GM19025 (cell line): ENCODE measurements around the gene DLGAP1.

Source experiments
- ATAC-seq: cut with Tn5 transposase; IDR thresholded peaks from one replicate; pipeline ENCODE4 v1.9.1; 2021; ENCODE audit warnings: mild to moderate bottlenecking, low read depth, moderate library complexity; ENCODE audit not compliant: unreplicated experiment

DLGAP1 gene

GRCh38 chr18:3538954-3539617, 916.0 kb downstream of the DLGAP1 start:
- ATAC-seq, result no peak

- no peak for ATAC-seq
Measured at GRCh38 chr18:3538456-3538855, 916.7 kb downstream of the DLGAP1 start.

GRCh38 chr18:3530807-3531206, 924.3 kb downstream of the DLGAP1 start:
- no peak for ATAC-seq

GRCh38 chr18:3529601-3530000, 925.5 kb downstream of the DLGAP1 start:
- ATAC-seq, result no peak

GRCh38 chr18:3529077-3529476, 926.0 kb downstream of the DLGAP1 start:
- no peak for ATAC-seq

GRCh38 chr18:3528231-3528630, 926.9 kb downstream of the DLGAP1 start:
- no peak for ATAC-seq

- peak; percentile 53 for ATAC-seq
Measured at GRCh38 chr18:3526421-3527354, 928.4 kb downstream of the DLGAP1 start.

GRCh38 chr18:3525870-3526420, 929.2 kb downstream of the DLGAP1 start:
- ATAC-seq, result peak; percentile 51

- no peak for ATAC-seq
Measured at GRCh38 chr18:3524706-3525105, 930.4 kb downstream of the DLGAP1 start.

GRCh38 chr18:3520230-3521085, 934.6 kb downstream of the DLGAP1 start:
- no peak for ATAC-seq

- ATAC-seq, result no peak
Measured at GRCh38 chr18:3514312-3515216, 940.5 kb downstream of the DLGAP1 start.

- ATAC-seq, result peak; percentile 44
Measured at GRCh38 chr18:3513481-3513880, 941.6 kb downstream of the DLGAP1 start.

GRCh38 chr18:3511980-3512379, 943.1 kb downstream of the DLGAP1 start:
- ATAC-seq, result peak; percentile 43

GRCh38 chr18:3510896-3511295, 944.2 kb downstream of the DLGAP1 start:
- ATAC-seq, result no peak

GRCh38 chr18:3510024-3510423, 945.1 kb downstream of the DLGAP1 start:
- no peak for ATAC-seq

- ATAC-seq, result no peak
Measured at GRCh38 chr18:3508576-3509549, 946.2 kb downstream of the DLGAP1 start.

GRCh38 chr18:3504637-3505036, 950.5 kb downstream of the DLGAP1 start:
- ATAC-seq, result no peak

- ATAC-seq, result no peak
Measured at GRCh38 chr18:3502650-3503049, 952.5 kb downstream of the DLGAP1 start.
